ENCODE results near the gene TMEM131. TPM values are rescaled to one million over a fixed set of nuclear protein-coding genes. Genes with fewer than 3 reads are reported as not detected.

TMEM131 gene
- total RNA-seq, 1 experiment from 2014 or later: 21.9 TPM

DNA sequence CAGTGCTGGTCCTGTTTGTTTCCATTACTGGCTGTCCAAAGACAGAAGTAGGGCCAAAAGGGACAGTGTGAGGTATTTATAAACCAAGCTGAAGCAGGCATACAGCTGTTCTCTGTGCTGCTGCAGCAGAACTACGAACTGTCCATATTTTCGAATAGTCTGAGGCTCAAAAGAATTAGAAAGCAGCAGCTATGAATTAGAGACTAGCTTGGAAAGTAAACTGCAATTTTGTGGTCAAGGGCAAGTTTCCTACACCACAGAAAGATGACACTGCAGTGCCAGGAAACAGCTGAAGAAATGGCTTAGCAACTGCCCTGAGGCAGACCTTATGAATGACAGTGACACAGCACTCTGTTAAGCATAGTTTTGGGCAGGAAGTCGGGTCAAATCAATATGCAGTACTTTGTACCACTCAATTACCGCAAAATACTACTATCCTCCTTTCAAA, 125.3 kb downstream of the TMEM131 start (continued):
- TF ChIP-seq, protein P1, sequence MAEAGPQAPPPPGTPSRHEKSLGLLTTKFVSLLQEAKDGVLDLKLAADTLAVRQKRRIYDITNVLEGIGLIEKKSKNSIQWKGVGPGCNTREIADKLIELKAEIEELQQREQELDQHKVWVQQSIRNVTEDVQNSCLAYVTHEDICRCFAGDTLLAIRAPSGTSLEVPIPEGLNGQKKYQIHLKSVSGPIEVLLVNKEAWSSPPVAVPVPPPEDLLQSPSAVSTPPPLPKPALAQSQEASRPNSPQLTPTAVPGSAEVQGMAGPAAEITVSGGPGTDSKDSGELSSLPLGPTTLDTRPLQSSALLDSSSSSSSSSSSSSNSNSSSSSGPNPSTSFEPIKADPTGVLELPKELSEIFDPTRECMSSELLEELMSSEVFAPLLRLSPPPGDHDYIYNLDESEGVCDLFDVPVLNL (CRISPR knock-in tag; IDR thresholded peaks at IDR 0.05; ENCODE audit: borderline replicate concordance, low read depth): no peak
- TF ChIP-seq TEAD1 (CRISPR knock-in tag; IDR thresholded peaks at IDR 0.05): no peak
- TF ChIP-seq SMAD3 (CRISPR knock-in tag; IDR thresholded peaks at IDR 0.05; ENCODE audit: borderline replicate concordance): no peak
- TF ChIP-seq, protein P2, sequence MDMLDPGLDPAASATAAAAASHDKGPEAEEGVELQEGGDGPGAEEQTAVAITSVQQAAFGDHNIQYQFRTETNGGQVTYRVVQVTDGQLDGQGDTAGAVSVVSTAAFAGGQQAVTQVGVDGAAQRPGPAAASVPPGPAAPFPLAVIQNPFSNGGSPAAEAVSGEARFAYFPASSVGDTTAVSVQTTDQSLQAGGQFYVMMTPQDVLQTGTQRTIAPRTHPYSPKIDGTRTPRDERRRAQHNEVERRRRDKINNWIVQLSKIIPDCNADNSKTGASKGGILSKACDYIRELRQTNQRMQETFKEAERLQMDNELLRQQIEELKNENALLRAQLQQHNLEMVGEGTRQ (CRISPR knock-in tag; IDR thresholded peaks at IDR 0.05): no peak
- no peak for TF ChIP-seq ETV6 (CRISPR knock-in tag; IDR thresholded peaks at IDR 0.05)
- no peak for TF ChIP-seq FOXJ3 (CRISPR knock-in tag; IDR thresholded peaks at IDR 0.05; ENCODE audit: borderline replicate concordance)
- TF ChIP-seq, protein P3, sequence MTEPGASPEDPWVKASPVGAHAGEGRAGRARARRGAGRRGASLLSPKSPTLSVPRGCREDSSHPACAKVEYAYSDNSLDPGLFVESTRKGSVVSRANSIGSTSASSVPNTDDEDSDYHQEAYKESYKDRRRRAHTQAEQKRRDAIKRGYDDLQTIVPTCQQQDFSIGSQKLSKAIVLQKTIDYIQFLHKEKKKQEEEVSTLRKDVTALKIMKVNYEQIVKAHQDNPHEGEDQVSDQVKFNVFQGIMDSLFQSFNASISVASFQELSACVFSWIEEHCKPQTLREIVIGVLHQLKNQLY (CRISPR knock-in tag; IDR thresholded peaks at IDR 0.05): no peak
- no peak for TF ChIP-seq ESRRA (CRISPR knock-in tag; IDR thresholded peaks at IDR 0.05; ENCODE audit: borderline replicate concordance)
- TF ChIP-seq ZNF219 (CRISPR knock-in tag; IDR thresholded peaks at IDR 0.05; ENCODE audit: borderline replicate concordance): no peak

GRCh38 chr2:97869722-97870346, 125.9 kb downstream of the TMEM131 start:
- Mint-ChIP-seq H3K27ac (no peak overlapping the region), H3K36me3 (peaks cover 32% of the 10 kb centered on the region), H3K4me3 (no peak overlapping the region), H3K4me1 (peaks cover 19% of the 10 kb centered on the region), H3K9me3 (peaks cover 26% of the 10 kb centered on the region), H3K27me3 (ENCODE audit: low read depth) (peaks cover 3% of the 10 kb centered on the region; the same call in 1 of the 2 replicates)
- CTCF ChIA-PET: interaction anchor here (1.7 kb wide), 1 partner anchor 11 kb away, joined by 5 read pairs; no protein-coding TSS in a partner anchor
- no peak for DNase-seq (ENCODE audit: low spot score)
- ATAC-seq: no peak
- POLR2A ChIA-PET: no interaction called here
- TF ChIP-seq, protein P4, sequence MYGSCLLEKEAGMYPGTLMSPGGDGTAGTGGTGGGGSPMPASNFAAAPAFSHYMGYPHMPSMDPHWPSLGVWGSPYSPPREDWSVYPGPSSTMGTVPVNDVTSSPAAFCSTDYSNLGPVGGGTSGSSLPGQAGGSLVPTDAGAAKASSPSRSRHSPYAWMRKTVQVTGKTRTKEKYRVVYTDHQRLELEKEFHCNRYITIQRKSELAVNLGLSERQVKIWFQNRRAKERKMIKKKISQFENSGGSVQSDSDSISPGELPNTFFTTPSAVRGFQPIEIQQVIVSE (CRISPR knock-in tag; IDR thresholded peaks at IDR 0.05; ENCODE audit: borderline replicate concordance): no peak
- TF ChIP-seq PRDM15 (CRISPR knock-in tag; IDR thresholded peaks at IDR 0.05) (no peak), GTF2I (CRISPR knock-in tag; conservative IDR thresholded peaks at IDR 0.05) (no peak), NR1H2 (CRISPR knock-in tag; IDR thresholded peaks at IDR 0.05) (no peak), ATF6 (CRISPR knock-in tag; IDR thresholded peaks at IDR 0.05) (no peak), ELF4 (CRISPR knock-in tag; IDR thresholded peaks at IDR 0.05; ENCODE audit: low read depth) (no peak), ZNF263 (CRISPR knock-in tag; IDR thresholded peaks at IDR 0.05; ENCODE audit: low read depth) (no peak), TCF7 (CRISPR knock-in tag; IDR thresholded peaks at IDR 0.05; ENCODE audit: low read depth) (no peak), NR3C1 (CRISPR knock-in tag; conservative IDR thresholded peaks at IDR 0.05; ENCODE audit: low read depth) (no peak), ZNF138 (CRISPR knock-in tag; conservative IDR thresholded peaks at IDR 0.05) (no peak), FOXP1 (CRISPR knock-in tag; IDR thresholded peaks at IDR 0.05; ENCODE audit: borderline replicate concordance) (no peak), KAT7 (CRISPR knock-in tag; IDR thresholded peaks at IDR 0.05; ENCODE audit: borderline replicate concordance) (no peak)
- TF ChIP-seq, protein P5, sequence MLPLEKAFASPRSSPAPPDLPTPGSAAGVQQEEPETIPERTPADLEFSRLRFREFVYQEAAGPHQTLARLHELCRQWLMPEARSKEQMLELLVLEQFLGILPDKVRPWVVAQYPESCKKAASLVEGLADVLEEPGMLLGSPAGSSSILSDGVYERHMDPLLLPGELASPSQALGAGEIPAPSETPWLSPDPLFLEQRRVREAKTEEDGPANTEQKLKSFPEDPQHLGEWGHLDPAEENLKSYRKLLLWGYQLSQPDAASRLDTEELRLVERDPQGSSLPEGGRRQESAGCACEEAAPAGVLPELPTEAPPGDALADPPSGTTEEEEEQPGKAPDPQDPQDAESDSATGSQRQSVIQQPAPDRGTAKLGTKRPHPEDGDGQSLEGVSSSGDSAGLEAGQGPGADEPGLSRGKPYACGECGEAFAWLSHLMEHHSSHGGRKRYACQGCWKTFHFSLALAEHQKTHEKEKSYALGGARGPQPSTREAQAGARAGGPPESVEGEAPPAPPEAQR (CRISPR knock-in tag; IDR thresholded peaks at IDR 0.05): no peak
- TF ChIP-seq, protein P6, sequence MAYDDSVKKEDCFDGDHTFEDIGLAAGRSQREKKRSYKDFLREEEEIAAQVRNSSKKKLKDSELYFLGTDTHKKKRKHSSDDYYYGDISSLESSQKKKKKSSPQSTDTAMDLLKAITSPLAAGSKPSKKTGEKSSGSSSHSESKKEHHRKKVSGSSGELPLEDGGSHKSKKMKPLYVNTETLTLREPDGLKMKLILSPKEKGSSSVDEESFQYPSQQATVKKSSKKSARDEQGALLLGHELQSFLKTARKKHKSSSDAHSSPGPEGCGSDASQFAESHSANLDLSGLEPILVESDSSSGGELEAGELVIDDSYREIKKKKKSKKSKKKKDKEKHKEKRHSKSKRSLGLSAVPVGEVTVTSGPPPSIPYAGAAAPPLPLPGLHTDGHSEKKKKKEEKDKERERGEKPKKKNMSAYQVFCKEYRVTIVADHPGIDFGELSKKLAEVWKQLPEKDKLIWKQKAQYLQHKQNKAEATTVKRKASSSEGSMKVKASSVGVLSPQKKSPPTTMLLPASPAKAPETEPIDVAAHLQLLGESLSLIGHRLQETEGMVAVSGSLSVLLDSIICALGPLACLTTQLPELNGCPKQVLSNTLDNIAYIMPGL (CRISPR knock-in tag; IDR thresholded peaks at IDR 0.05): no peak

All from WTC11 (cell line).